Liver (tissue), 9 donors: Measurements from ENCODE around the gene ALDH1A2. TPM values are rescaled to one million over a fixed set of nuclear protein-coding genes. Genes with fewer than 3 reads are reported as not detected.
"Not testable (repeated sequence)": the region's sequence is repeated elsewhere in the genome, so short reads cannot be mapped to it uniquely, and the experiment has no call there.

Experiments
- DNase-seq: peaks from one replicate; pipeline ENCODE4 v3.0.0-alpha.2; 2017; ENCODE audit warnings: low spot score
- H3K27ac ChIP-seq, 2 donors: one replicate each; pipeline ENCODE4 v1.7.0; 2013; ENCODE audit warnings: inconsistent platforms in 2 of 2, low read length in 2 of 2, control low read depth in 1 of 2, low read depth in 1 of 2, mild to moderate bottlenecking in 1 of 2
- H3K27me3 ChIP-seq, 4 donors: one replicate each; pipeline versions ENCODE4 v1.6.1 to v1.7.0; 2013; ENCODE audit warnings: low read length in 3 of 4, inconsistent platforms in 1 of 4, mild to moderate bottlenecking in 1 of 4, moderate library complexity in 1 of 4; ENCODE audit not compliant: control insufficient read depth in 4 of 4, insufficient read depth in 4 of 4
- H3K36me3 ChIP-seq, 4 donors: one replicate each; pipeline versions ENCODE4 v1.6.1 to v1.7.0; 2013; ENCODE audit warnings: low read length in 3 of 4, mild to moderate bottlenecking in 3 of 4, low read depth in 1 of 4, moderate library complexity in 1 of 4; ENCODE audit not compliant: control insufficient read depth in 4 of 4, insufficient read depth in 3 of 4
- H3K4me1 ChIP-seq, 4 donors: one replicate each; pipeline versions ENCODE4 v1.6.1 to v1.7.0; 2013; ENCODE audit warnings: low read length in 3 of 4, mild to moderate bottlenecking in 3 of 4, moderate library complexity in 1 of 4; ENCODE audit not compliant: control insufficient read depth in 4 of 4, insufficient read depth in 4 of 4
- H3K4me3 ChIP-seq, 3 donors: one replicate each; pipeline versions ENCODE4 v1.6.1 to v1.7.0; 2013; ENCODE audit warnings: low read length in 3 of 3, control low read depth in 1 of 3, low read depth in 1 of 3, mild to moderate bottlenecking in 1 of 3
- H3K9ac ChIP-seq, 2 donors: one replicate each; pipeline ENCODE4 v1.7.0; 2013; ENCODE audit warnings: low read length in 2 of 2, mild to moderate bottlenecking in 2 of 2, moderate library complexity in 2 of 2, control low read depth in 1 of 2, low read depth in 1 of 2
- H3K9me3 ChIP-seq, 4 donors: one replicate each; pipeline versions ENCODE4 v1.6.1 to v1.7.0; 2013; ENCODE audit warnings: low read length in 3 of 4; ENCODE audit not compliant: control insufficient read depth in 4 of 4
- EGR1 ChIP-seq, 2 donors: IDR thresholded peaks; 2 replicates each; pipeline ENCODE4 v1.6.1; 2016 to 2018; ENCODE audit warnings: antibody characterized with exemption in 2 of 2, low read depth in 2 of 2
- GABPA ChIP-seq, 2 donors: IDR thresholded peaks in 1 of 2; conservative IDR thresholded peaks in 1 of 2; 2 replicates each; pipeline ENCODE4 v1.6.1; 2016; ENCODE audit warnings: antibody characterized with exemption in 2 of 2, mild to moderate bottlenecking in 1 of 2, moderate library complexity in 1 of 2
- HNF4A ChIP-seq, 2 donors: conservative IDR thresholded peaks; 2 replicates each; pipeline ENCODE4 v1.6.1; 2016; ENCODE audit warnings: antibody characterized with exemption in 2 of 2, mild to moderate bottlenecking in 2 of 2
- HNF4G ChIP-seq: IDR thresholded peaks from 2 replicates; pipeline ENCODE4 v1.6.1; 2016; ENCODE audit warnings: antibody characterized with exemption
- JUND ChIP-seq, 2 donors: IDR thresholded peaks; 2 replicates each; pipeline ENCODE4 v1.6.1; 2016; ENCODE audit warnings: antibody characterized with exemption in 2 of 2
- MAX ChIP-seq: IDR thresholded peaks from 2 replicates; pipeline ENCODE4 v1.6.1; 2016; ENCODE audit warnings: antibody characterized with exemption
- NR2F2 ChIP-seq: IDR thresholded peaks from 2 replicates; pipeline ENCODE4 v1.6.1; 2016; ENCODE audit warnings: antibody characterized with exemption
- RXRA ChIP-seq, 2 donors: IDR thresholded peaks; 2 replicates each; pipeline ENCODE4 v1.6.1; 2017 to 2018; ENCODE audit warnings: antibody characterized with exemption in 2 of 2, mild to moderate bottlenecking in 1 of 2
- SP1 ChIP-seq: IDR thresholded peaks from 2 replicates; pipeline ENCODE4 v1.6.1; 2018; ENCODE audit warnings: antibody characterized with exemption, mild to moderate bottlenecking
- TAF1 ChIP-seq: conservative IDR thresholded peaks from 2 replicates; pipeline ENCODE4 v1.6.1; 2016; ENCODE audit warnings: antibody characterized with exemption, mild to moderate bottlenecking
- YY1 ChIP-seq: IDR thresholded peaks from 2 replicates; pipeline ENCODE4 v1.6.1; 2016; ENCODE audit warnings: antibody characterized with exemption, mild to moderate bottlenecking
- WGBS: extraction: QIAGEN DNeasy Blood & Tissue Kit; methylation state at CpG from one replicate; pipeline ENCODE4 v1.1.7; 2013; 5-methylcytosine and 5-hydroxymethylcytosine counted together
- polyA plus RNA-seq, 2 donors: library from polyadenylated mRNA; stranded (reverse) in 1 of 2; unstranded in 1 of 2; fragments of 200-250 nt in 1 of 2; fragments of >200 nt in 1 of 2; fragmentation: Nextera tagmentation in 1 of 2; extraction: Ambion mirVana in 1 of 2; gene quantifications; one replicate each; pipeline versions ENCODE4 v1.2.1 to v1.2.3, GENCODE V29; 2013 to 2015
- total RNA-seq, 2 donors: library from RNA; depleted of rRNA; stranded (reverse); fragments of >200 nt; gene quantifications; one replicate each; pipeline ENCODE4 v1.2.3, GENCODE V29; 2014
- donor health status: healthy.
- donor health status: healthy.
- donor health status: healthy.
- donor health status: healthy.
- donor health status: healthy.

The ALDH1A2 gene
- total and polyA plus RNA-seq, 4 donors = 1.2 to 22.7 (median 14.0) TPM

- DNase-seq = no peak
- H3K27me3 ChIP-seq = no peaks in the 10 kb centered on the region
- H3K9me3 ChIP-seq = no peaks in the 10 kb centered on the region
- no peak overlapping the region for H3K4me3 ChIP-seq
- H3K36me3 ChIP-seq = no peaks in the 10 kb centered on the region
- WGBS = 46% methylated on average over 2 of the region's 2 CpGs
- H3K4me1 ChIP-seq = peaks cover 0 to 8% (median 2%) of the 10 kb centered on the region in 4 donors
- no peak overlapping the region for H3K27ac ChIP-seq
- TF ChIP-seq HNF4G (no peak), SP1 (no peak), EGR1 (IDR thresholded peaks at IDR 0.05; ENCODE audit: low read depth in 2 of 2) (no peak), GABPA (IDR thresholded peaks at IDR 0.05 in 1 of 2, conservative IDR thresholded peaks at IDR 0.05 in 1 of 2) (no peak)
- H3K9ac ChIP-seq = no peak overlapping the region
Measured at GRCh38 chr15:58038426-58039078, 27.0 kb downstream of the ALDH1A2 start.

GRCh38 chr15:58037723-58038301 lies 27.7 kb downstream of the ALDH1A2 start:
- H3K27me3 ChIP-seq = no peaks in the 10 kb centered on the region
- H3K4me1 ChIP-seq = peaks cover 0 to 8% (median 2%) of the 10 kb centered on the region in 4 donors
- no peak overlapping the region for H3K27ac ChIP-seq
- no peaks in the 10 kb centered on the region for H3K9me3 ChIP-seq
- H3K4me3 ChIP-seq = no peak overlapping the region
- TF ChIP-seq NR2F2 (no peak), GABPA (IDR thresholded peaks at IDR 0.05 in 1 of 2, conservative IDR thresholded peaks at IDR 0.05 in 1 of 2) (no peak), JUND (IDR thresholded peaks at IDR 0.05) (no peak), MAX (no peak), SP1 (no peak), YY1 (no peak), RXRA (IDR thresholded peaks at IDR 0.05) (no peak), HNF4A (conservative IDR thresholded peaks at IDR 0.05) (no peak)
- no peak for DNase-seq
- WGBS = 68% methylated on average over 2 of the region's 2 CpGs
- no peak overlapping the region for H3K9ac ChIP-seq
- H3K36me3 ChIP-seq = no peaks in the 10 kb centered on the region

GRCh38 chr15:58036579-58036978 lies 28.9 kb downstream of the ALDH1A2 start:
- no peak for TF ChIP-seq TAF1
- Histone ChIP-seq H3K4me3 (no peak overlapping the region), H3K36me3 (no peaks in the 10 kb centered on the region), H3K9me3 (no peaks in the 10 kb centered on the region), H3K27ac (no peak overlapping the region), H3K27me3 (no peaks in the 10 kb centered on the region), H3K4me1 (peaks cover 0 to 8% (median 2%) of the 10 kb centered on the region in 4 donors), H3K9ac (no peak overlapping the region)
- WGBS = 89% methylated on average over 4 of the region's 4 CpGs
- DNase-seq = no peak

GRCh38 chr15:58028392-58028791 lies 37.1 kb downstream of the ALDH1A2 start:
- peaks cover 6 to 24% (median 11%) of the 10 kb centered on the region in 4 donors for H3K9me3 ChIP-seq
- H3K27me3 ChIP-seq, H3K4me1 ChIP-seq, H3K27ac ChIP-seq, H3K9ac ChIP-seq, H3K4me3 ChIP-seq, DNase-seq, H3K36me3 ChIP-seq: not testable (repeated sequence)
- 89% methylated on average over 1 of the region's 1 CpG for WGBS
